Measurements from ENCODE around the gene MAP1LC3B2. TPM values are rescaled to one million over a fixed set of nuclear protein-coding genes. Genes with fewer than 3 reads are reported as not detected.

The MAP1LC3B2 gene
- polyA plus RNA-seq, 12 donors: 3.5 to 8.0 (median 6.1) TPM; not detected in 2

DNA sequence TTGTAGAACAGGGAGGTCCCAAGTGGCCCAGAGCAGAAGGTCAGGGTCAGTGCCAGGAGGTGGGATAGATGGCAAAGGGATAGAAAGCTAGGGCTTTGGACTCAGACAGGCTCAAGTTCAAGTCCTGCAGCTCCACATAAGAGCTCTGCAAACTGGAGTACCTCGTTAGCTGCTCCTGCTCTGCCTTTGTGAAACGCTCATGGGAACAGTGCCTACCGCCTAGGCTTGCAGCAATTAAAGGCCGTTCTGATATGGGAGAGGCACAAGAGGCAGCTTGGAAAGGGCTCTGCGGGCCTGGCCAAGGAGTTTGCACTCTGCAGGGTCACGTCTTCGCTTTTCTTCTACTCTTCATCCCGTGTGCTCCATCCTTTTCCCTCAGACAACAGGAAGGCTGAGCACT is 54.1 kb downstream of the MAP1LC3B2 start:
- DNase-seq: no peak

DNA sequence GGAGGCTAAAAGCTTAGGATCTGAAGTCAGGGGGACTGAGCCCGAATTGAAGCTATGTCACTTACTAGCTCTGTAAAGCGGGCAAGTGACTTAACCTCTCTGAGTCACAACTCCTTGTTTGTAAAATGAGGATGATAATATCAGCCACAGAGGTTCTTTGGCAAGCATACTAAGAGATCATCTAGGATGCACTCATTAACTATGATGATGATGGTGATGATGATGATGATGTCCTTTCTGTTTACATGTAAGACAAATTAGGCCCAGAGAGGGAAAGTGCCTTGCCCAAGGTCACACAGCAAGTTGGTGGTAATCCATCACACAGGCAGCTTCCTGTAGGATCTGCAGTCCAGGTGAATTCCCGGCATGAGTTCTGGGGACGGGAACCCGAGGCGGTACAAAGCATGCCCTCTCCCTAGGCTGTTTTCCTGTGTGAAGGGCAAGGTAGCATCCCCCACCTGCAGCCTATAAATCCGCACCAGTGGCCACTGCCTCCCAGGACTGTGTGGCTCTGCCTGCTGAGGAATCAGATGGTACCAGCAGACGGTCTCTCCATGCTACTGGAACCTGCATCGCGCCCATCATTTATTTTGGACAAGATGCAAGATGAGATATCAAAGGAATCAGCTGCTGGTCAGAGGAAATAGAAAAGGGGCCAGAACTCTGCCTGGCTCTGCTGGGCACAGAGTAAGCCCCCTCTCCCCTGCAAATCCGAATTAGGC is 55.2 kb downstream of the MAP1LC3B2 start:
- DNase-seq: no peak

DNA sequence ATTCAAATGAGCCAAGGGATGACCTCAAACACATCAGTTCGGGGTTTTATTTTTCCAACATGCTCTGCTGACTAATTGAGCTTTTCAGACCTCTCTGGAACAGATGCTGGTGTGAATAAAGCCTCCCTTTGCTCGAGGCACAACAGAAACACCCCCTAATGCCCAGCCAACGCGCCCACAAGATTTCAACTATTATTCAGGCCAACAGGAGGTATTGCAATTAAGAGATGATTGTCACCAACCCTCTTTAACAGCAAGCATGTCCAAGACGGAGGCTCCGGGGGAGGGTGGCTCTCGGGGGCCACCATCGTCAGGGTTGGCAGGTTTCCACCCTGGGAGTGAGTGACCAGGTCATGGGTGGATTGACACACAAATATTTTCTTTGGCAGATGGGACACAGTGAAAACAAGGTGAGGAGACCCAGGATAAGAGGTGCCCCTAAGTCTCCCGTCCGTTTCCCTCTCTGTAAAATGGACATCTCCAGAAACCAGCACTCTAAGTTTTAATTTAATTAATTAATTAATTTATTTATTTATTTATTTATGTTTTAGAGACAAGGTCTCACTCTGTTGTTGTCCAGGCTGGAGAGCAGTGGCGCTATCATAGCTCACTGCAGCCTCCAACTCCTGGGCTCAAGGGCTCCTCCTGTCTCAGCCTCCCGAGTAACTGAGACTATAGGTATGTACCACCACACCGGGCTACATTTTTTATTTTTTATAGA is 56.1 kb downstream of the MAP1LC3B2 start:
- no peak for DNase-seq

DNA sequence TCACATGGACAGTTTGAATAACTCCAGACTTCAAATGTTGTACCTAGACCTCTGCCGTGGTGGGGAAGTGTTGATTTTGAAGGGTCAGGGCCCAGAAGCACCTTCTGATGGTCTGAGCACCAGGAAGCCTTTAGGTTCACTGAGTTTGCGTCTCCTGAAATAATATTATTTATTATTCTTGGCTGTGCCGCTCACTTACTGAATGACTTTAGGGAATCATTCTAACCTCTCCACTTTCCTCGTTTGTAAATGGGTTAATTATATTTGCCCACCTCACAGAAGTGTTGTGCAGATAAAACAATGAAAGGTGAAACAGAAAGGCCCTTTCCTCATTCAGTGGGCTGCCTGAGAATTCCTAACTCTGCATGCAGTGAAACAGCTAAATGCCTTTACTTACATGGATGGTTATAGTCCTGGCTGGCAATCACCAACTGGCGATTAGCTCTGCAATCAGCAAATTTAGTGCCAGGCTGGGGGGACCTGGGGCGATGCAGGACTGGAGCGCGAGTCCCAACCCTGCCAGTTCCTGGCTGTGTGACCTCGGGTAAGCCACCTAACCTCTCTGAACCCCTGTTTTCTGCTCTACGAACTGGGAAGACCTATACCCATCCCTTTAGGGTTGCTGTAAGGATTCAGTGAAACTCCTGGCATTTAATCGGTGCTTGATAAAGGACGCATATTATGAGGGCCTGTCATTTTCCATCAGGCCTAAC is 57.5 kb downstream of the MAP1LC3B2 start:
- no peak for DNase-seq

DNA sequence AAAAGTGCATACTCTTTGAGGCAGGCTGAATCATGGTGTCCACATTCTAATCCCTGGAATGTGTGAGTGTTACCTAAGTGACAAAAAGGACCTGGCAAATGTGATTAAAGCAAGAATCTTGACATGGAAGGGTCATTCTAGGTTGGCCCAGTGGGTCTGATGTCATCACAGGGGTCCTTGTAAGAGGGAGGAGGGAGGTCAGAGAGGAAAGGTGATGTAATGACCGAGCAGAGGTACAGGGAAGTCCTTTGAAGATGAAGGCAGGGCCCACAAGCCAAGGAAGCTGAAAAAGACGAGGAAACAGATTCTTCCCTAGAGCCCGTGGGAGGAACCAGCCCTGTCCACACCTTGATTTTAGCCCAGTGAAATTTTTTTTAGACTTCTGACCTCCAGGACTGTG is 60.1 kb downstream of the MAP1LC3B2 start:
- DNase-seq: no peak

DNA sequence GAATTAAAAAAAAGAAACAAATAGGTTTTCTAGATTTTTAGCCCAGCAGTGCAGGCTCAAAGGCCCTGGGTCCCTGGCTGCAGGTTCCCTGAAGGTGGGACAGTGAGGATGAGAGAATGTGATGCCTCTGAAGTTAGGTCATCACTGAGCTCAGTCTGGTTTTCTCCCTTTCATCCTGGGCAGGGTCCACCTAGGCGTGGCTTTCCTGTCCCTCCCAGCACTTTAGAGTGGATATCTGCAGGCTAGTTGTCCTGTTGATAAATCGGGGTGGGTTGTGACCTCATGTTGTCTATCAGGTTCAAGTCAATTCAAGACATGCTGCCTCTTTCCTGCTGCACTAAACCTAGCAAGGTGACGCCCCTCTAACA is 60.9 kb downstream of the MAP1LC3B2 start:
- no peak for DNase-seq

DNA sequence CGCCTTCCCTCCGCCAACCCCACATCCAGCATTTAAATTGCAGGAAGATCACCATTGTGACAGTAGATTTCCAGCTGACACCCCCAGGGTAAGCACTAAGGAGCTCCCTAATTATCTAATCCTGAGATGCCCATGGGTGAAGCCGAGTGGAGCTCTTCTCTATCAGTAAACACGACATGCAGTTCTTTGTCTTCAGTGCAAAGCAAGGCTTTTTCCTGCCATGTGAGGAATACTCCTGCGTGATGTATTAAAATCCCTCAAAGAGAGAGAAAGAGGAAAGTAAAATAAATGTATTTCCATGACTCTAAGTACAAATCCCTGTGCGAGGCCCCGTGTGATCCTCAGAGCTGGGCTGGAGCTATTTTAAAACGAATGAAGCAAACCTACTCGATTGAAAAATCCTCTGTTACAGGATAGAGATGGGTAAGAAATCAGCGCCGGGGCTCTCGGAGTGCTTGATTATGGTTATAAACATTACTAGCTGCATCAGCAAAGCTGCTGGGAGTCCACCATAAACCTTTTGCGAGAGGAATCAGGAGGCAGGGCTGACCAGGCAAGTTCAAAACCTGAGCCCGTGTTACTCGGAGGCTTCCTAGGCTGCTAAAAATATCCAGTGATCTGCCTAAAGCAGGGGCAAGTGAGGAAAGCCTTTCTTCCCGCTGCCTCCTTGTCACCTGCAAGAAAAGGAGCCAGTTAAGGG is 61.5 kb downstream of the MAP1LC3B2 start:
- DNase-seq: no peak

DNA sequence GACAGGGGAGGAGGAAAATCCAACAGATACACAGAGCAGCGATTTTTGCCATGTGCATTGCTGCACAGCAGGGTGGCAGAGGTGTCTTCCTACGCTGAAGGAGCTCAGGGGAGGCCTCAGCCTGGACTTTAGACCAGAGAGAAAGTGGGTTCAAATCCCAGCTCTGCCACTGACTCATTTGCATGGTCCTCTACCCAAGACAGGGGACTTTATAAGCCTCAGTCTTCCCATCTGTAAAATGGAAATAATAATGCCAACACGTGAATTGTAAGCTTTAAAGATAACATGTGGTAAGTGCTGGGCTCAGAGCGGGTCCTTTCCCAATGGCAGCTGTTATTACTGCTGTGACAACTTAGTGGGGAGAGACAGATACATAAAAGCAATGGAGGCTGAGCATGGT is 62.0 kb downstream of the MAP1LC3B2 start:
- no peak for DNase-seq

DNA sequence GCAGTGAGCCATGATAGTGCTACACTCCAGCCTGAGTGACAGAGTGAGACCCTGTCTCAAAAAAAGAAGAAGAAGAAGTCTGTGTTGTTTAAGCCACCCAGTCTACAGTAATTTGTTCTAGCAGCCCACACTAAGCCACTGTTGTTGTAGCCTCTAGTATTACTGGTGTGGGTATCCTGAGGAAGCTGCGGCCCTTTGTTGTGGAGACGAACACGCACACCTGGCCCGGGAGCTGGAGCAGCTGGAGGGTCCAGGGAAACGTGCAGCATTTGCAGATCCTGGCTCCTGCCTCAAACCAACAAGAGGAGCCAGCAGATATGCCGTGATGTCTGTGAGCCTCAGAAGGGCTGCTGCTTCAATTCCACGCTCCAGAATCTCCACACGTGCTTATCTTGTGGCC is 65.3 kb downstream of the MAP1LC3B2 start:
- DNase-seq: no peak

DNA sequence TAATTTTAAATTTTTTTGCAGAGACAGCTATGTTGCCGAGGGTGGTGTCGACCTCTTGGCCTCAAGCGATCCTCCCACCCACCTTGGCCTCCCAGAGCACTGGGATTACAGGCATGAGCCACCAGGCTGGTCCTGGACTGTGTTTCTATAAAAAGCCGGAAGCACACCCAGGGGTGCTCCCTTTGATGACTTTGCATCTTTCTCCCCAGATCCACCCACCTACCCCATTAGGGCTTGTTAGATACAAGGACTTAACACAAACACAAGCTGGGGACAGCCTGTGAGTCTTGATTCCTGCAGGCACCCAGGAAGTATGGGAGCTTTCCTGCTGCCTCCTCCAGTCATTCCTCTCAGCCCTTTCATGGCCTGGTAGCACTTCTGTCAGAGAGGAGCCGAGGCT is 67.0 kb downstream of the MAP1LC3B2 start:
- no peak for DNase-seq

Other genes with a start within 250 kb of the MAP1LC3B2 start
- gene SPRING1, start 178.7 kb downstream of the MAP1LC3B2 start, polyA plus RNA-seq (ENCODE audit: insufficient read length in 12 of 12): 10 to 100 TPM in 9 of 12 donors, 1 to 10 TPM in 2, not detected in 1; 8.4 to 29.4 (median 13.5) TPM
- gene RNFT2, start 178.9 kb downstream of the MAP1LC3B2 start, polyA plus RNA-seq (ENCODE audit: insufficient read length in 12 of 12): 1 to 10 TPM in 10 of 12 donors, not detected in 2; 1.0 to 2.1 (median 1.3) TPM